Pons (tissue), 1 donor: ENCODE measurements around the gene BIRC5.

Experiments used
- DNase-seq: peaks from one replicate; pipeline ENCODE4 v3.0.0-alpha.2; 2016; ENCODE audit warnings: low spot score

The BIRC5 gene

DNA sequence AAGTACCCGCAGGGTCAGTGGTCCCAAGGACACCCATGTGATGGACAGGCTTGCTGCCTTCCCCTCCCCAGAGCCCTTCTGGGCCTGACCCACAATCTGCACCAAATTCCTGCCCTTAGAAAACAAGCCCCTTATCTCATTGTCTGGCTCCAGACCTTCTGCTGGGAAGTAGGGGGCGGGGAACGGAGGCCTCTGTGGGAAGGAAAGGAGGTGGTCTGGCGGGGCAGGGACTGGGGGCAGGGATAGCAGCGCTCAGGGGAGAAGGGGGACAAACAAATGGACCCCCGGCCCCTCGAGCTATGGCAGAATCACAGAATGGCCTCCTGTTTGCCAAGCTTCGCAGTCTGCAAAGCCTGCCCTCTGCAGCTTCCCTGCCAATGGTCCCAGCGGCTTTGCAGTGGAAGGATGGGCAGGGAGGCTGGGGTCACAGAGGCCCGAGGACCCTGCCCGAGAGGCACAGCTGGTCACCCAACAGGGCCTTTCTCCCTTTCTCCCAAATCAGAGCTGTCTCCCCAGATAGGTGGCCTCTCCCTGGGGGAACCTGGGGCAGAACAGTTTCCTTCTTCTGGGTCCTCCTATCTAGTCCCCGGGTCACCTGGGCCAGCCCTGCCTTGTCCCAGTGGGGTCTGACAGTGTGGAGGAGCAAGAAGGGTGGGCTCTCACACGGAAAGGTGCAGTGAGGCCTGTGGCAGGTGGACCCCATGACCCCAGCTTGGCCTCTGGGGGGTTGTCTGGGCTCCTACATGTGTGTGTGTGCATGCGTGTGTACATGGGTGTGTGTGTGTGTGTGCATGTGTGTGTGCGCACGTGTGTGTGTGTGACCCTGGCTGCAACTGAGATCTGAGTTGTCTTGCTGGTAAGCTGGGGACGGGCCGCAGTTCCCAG lies 42.9 kb downstream of the BIRC5 start:
- DNase-seq, result no peak

GRCh38 chr17:78257810-78258322 lies 43.8 kb downstream of the BIRC5 start:
- no peak for DNase-seq

GRCh38 chr17:78258323-78259191 lies 44.5 kb downstream of the BIRC5 start:
- DNase-seq, result no peak

DNA sequence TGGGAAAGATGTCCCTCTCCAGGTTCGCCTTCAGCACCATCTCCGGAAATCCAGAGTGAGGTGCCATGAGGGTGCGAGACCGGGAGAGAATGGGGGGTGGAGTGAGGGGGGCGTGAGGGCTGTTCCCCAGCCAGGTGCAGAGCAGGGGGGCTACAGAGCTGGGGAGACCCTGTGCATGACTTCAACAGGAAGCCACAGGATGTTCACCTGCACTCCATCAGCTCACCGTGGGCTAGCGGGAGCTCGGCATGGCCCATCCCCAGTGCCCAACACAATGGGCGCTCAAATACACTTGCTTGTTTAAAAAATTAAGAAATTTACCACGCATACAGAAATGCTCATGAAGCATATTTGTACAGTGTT lies 45.1 kb downstream of the BIRC5 start:
- no peak for DNase-seq

GRCh38 chr17:78263063-78263735 lies 49.1 kb downstream of the BIRC5 start:
- no peak for DNase-seq

DNA sequence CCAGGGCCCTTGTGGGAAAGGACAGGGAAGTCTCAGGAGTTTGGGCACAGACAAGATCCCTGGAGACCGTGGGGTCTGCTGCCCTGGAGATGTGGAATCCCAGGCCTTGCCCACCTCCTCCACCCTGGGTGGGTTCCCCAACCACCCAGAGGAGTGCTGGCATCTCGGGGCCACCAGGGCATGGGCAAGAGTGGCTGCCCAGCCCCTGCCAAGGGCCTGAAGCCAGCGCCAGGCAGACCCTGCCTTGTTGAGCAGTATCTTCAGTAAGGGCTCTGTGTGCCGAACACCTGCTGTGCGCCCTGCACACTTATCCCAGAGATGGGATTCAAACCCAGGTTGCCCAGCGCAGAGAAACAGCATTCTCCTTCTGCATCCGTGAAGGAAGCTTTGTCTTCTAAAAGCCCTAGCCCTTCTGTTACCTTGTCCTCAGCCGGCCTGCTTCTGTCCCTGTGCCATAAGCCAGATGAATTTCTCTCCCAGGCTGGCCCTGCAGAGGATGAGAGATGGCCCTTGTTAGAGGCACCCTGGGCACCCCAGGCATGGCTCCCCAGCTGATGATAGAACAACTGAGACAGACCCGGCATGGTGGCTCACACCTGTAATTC lies 49.8 kb downstream of the BIRC5 start:
- DNase-seq, result no peak

- no peak for DNase-seq
Observed at GRCh38 chr17:78264590-78264989, 50.5 kb downstream of the BIRC5 start.

- DNase-seq, result no peak
Observed at GRCh38 chr17:78265121-78265520, 51.1 kb downstream of the BIRC5 start.

GRCh38 chr17:78266231-78266631 lies 52.2 kb downstream of the BIRC5 start:
- DNase-seq, result no peak

- DNase-seq, result no peak
Observed at GRCh38 chr17:78266771-78267170, 52.7 kb downstream of the BIRC5 start.

- DNase-seq, result no peak
Observed at GRCh38 chr17:78267253-78268073, 53.4 kb downstream of the BIRC5 start.

DNA sequence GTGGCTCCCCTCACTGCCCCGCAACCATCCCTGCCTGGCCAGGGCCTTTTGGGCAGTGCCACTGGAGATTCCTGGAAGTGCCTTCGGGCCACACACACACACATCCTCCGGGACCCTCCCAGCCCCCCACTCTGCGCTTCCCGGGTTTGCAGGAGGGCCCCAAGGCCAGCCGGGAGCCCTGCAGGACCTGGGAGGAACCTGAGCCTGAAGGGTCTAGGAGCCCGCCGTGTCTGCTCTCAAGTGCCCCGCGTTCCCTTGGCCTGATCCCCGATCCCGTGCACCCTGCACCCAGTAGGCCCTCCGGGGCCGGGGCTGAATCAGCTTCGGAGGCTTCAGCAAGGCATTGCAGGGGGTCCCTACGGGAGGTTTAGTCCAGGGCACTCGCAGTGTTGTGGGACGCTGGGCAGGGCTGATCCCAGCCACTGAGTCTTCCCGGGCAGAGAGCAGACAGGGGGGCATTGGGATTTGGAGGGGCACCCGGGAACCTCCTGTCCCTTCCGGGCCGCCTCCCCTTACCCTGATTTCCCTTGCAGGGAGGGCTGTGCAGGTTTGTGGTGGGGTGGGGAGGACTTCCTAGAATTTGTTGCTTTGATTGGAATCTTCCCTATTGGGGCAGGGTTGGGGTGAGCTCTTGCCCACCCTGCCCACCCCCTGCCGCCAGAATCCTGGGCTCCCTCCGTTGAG lies 54.3 kb downstream of the BIRC5 start:
- no peak for DNase-seq

DNA sequence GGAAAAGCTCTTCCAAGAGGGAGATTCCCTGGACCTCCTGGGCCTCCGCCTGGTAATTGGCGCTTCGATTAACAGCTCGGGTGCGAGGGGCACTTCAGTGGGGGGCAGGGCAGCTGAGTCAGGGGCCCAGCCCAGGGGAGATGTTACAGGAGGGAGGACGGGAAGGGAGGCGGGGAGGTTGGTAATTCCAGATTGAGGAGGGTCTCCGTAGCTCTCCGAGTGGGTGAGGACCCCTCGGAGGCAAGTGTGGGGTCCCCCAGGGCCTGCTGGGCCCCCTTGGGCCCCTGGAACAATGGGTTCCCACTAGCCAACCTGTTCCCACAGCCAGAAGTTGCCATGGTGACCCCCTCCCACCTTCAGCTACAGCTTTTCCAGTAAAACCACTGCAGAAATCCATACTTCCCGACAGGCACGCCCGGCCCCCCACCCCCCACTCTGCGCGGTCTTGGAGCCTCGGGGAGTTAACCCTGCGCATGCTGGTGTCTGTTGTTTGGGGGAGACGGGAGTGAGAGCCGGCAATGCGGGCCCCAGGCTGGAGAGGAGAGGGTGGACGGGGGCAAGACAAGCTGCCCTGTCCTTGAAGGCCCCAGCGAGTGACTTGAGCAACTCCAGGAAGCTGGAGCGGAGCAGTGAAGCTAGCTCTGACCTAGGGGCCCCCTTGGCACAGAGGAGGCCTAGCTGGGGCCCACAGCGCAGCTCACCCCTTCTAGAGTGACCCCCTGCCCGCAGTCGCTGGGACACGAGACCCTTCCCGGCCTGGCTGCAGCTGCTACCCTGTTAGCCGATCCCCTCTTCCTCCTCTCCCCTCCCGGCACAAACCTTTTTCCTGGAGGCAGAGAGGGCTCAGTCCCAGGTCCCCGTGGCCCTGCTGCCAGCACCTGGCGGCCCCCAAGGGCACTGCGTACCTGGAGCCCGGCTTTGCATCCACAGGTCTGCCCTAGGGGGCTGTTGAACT lies 55.2 kb downstream of the BIRC5 start:
- DNase-seq, result no peak

GRCh38 chr17:78269955-78270381 lies 55.9 kb downstream of the BIRC5 start:
- no peak for DNase-seq

DNA sequence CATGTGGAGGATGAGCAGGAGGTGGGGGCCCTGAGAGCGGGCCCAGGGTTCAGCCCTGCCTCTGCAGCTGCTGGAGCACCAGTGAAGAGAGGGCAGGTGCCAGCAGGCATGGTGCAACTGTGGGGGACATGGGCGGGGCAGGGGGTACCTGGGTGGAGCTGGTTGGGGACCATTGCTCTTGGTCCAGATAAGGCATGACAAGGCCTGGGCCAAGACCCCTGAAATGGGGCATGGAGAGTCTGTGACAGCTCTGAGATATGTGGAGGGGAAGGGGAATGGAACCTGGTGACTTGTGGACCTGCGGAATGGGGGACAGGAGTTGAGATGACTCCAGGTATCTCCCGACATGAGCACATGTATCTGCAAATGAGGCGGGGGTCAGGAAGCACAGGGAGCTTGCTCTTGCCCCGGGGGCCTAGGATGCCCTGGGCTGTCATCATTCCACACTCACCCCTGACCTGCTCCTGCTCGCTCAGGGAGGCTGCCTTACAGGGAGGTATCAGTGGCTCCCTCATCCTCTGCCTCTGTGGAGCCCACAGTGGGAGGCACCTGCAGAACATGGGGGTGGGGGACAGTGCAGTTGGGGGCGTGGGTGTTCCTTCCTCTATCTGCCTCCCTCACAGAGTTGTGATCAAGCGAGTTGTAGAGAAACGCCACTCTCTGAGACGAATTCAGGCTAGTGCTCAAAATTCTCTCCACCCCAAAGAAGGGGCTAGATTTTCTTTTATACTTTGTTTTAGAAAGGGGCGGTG lies 57.5 kb downstream of the BIRC5 start:
- no peak for DNase-seq

- DNase-seq, result no peak
Observed at GRCh38 chr17:78272181-78272913, 58.3 kb downstream of the BIRC5 start.

- DNase-seq, result no peak
Observed at GRCh38 chr17:78272914-78273258, 58.8 kb downstream of the BIRC5 start.

DNA sequence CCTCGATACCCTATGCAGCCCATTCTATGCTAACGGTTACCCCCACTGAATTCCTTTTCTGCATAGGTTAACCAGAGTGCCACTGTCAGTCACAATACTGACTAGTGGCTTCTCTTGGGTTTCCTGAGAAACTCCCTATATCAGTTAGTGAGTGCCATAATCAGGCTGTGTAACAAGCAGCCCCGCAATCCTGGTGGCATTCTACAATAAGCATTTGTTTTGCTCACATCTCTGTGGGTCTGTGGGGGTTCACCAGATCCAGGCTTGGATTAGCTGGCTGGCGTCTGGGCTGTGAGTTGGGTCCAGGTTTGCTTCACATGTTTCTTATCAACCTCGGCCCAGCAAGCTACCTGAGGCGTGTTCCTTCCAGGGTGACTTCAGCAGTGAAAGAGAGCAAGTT lies 59.8 kb downstream of the BIRC5 start:
- no peak for DNase-seq
